Activated CD4-positive, alpha-beta memory T cell treated with anti-CD3 and anti-CD28 coated beads, Interleukin-2, amount 10 ng/mL, durations not matched to agents 7 days and 5 days (primary cell): ENCODE measurements around the gene CLN6. TPM values are rescaled to one million over a fixed set of nuclear protein-coding genes. Genes with fewer than 3 reads are reported as not detected.
A peak's percentile ranks its signal among the peaks of the same experiment; 100 is the strongest.

Experiments
- CTCF ChIA-PET: fragments of 350-600 bp; sonication (Branson Sonifier 250); formaldehyde crosslinking; loops from one replicate; lab custom pipeline; 2021; ENCODE audit warnings: antibody characterized with exemption, inconsistent platforms; lab: Charles Lee
- POLR2A ChIA-PET: fragments of 350-600 bp; sonication (Branson Sonifier 250); formaldehyde crosslinking; loops from one replicate; lab custom pipeline; 2021; ENCODE audit warnings: antibody characterized with exemption; lab: Charles Lee
- DNase-seq: peaks from one replicate; pipeline ENCODE4 v3.0.0-alpha.2; 2020
- H3K27ac Mint-ChIP-seq: one replicate; pipeline ENCODE4 v1.8.0; 2021; ENCODE audit warnings: mild to moderate bottlenecking, mixed read lengths
- H3K27me3 Mint-ChIP-seq: one replicate; pipeline ENCODE4 v1.8.0; 2021; ENCODE audit warnings: mixed read lengths
- H3K36me3 Mint-ChIP-seq: one replicate; pipeline ENCODE4 v1.8.0; 2021; ENCODE audit warnings: low read depth, mixed read lengths
- H3K4me1 Mint-ChIP-seq: one replicate; pipeline ENCODE4 v1.8.0; 2021; ENCODE audit warnings: mixed read lengths
- H3K4me3 Mint-ChIP-seq: one replicate; pipeline ENCODE4 v1.8.0; 2021; ENCODE audit warnings: mild to moderate bottlenecking, mixed read lengths
- H3K9me3 Mint-ChIP-seq: one replicate; pipeline ENCODE4 v1.8.0; 2021; ENCODE audit warnings: mixed read lengths
- total RNA-seq, 2 experiments: library from RNA; stranded (reverse); gene quantifications; one replicate each; pipeline ENCODE4 v1.2.3, GENCODE V29; 2021

CLN6 gene
- total RNA-seq, 2 experiments from 2014 or later = 40.0 to 41.3 TPM

GRCh38 chr15:68268405-68268804 is 38.9 kb upstream of the CLN6 start:
- Mint-ChIP-seq H3K27me3 (peaks cover 31% of the 10 kb centered on the region), H3K4me3 (no peak overlapping the region), H3K4me1 (no peaks in the 10 kb centered on the region), H3K9me3 (no peaks in the 10 kb centered on the region), H3K36me3 (no peaks in the 10 kb centered on the region), H3K27ac (no peak overlapping the region)
- CTCF ChIA-PET = interaction anchor here (1.3 kb wide), 1 partner anchor 16 kb away, joined by 4 read pairs; no protein-coding TSS in a partner anchor
- DNase-seq = no peak
- POLR2A ChIA-PET = interaction anchor here (0.9 to 1.0 kb wide), 2 partner anchors 9 to 11 kb away, joined by 4 to 5 read pairs; partner anchors contain the start of gene FEM1B

DNA sequence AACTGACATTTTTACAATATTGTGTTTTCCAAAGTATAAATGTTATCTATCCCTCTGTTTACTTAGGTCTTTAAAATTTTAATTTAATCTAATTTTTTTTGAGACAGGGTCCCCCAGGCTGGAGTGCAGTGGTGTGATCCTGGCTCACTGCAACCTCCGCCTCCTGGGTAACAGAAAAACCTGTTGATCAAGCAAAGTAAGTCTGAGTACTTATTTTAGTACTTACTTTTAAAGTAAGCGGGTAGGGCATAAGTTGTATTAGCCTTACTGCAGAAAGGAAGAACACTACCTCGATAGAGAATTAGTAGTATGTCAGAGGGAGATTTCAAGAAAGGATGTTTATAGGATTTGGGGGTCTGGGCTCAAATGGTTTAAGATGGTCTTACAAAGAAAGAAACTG is 36.1 kb upstream of the CLN6 start:
- H3K27ac Mint-ChIP-seq = no peak overlapping the region
- no peaks in the 10 kb centered on the region for H3K36me3 Mint-ChIP-seq
- H3K9me3 Mint-ChIP-seq = no peaks in the 10 kb centered on the region
- no peak overlapping the region for H3K4me3 Mint-ChIP-seq
- POLR2A ChIA-PET = interaction anchor here (1.9 kb wide), 1 partner anchor 36 kb away, joined by 6 read pairs; the partner anchor contains the start of gene CLN6
- peaks cover 40% of the 10 kb centered on the region for H3K27me3 Mint-ChIP-seq
- CTCF ChIA-PET = no interaction called here
- DNase-seq = no peak
- no peaks in the 10 kb centered on the region for H3K4me1 Mint-ChIP-seq

- H3K9me3 Mint-ChIP-seq = no peaks in the 10 kb centered on the region
- H3K27ac Mint-ChIP-seq = no peak overlapping the region
- ChIA-PET CTCF (interaction anchor here (0.6 kb wide), 1 partner anchor 425 kb away, joined by 3 read pairs; no protein-coding TSS in a partner anchor), POLR2A (interaction anchor here (1.4 to 1.9 kb wide), 2 partner anchors 12 to 36 kb away, joined by 3 to 6 read pairs; partner anchors contain the start of genes CLN6 and FEM1B)
- no peak for DNase-seq
- no peak overlapping the region for H3K4me3 Mint-ChIP-seq
- peaks cover 40% of the 10 kb centered on the region for H3K27me3 Mint-ChIP-seq
- H3K4me1 Mint-ChIP-seq = no peaks in the 10 kb centered on the region
- H3K36me3 Mint-ChIP-seq = no peaks in the 10 kb centered on the region
Measured at GRCh38 chr15:68265081-68265480, 35.6 kb upstream of the CLN6 start.

DNA sequence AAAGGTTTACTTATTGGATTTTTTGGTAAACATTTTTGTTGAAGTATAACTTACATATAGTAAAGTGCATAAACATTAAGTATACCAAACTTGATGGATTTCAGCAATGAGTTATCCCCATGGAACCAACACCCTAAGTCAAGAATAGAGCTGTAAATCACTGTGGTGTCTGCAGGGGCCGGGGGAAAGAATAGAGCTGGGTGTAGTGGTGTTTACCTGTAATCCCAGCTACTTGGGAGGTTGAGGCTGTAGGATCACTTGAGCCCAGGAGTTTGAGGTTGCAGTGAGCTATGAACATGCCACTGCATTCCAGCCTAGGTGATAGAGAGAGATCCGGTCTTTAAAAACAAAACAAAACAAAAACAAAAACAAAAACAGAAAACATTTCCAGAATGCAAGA is 34.8 kb upstream of the CLN6 start:
- CTCF ChIA-PET = interaction anchor here (1.8 kb wide), 1 partner anchor 11 kb away, joined by 8 read pairs; no protein-coding TSS in a partner anchor
- H3K4me1 Mint-ChIP-seq = no peaks in the 10 kb centered on the region
- no peak overlapping the region for H3K27ac Mint-ChIP-seq
- no peak for DNase-seq
- no peak overlapping the region for H3K4me3 Mint-ChIP-seq
- peaks cover 40% of the 10 kb centered on the region for H3K27me3 Mint-ChIP-seq
- no peaks in the 10 kb centered on the region for H3K36me3 Mint-ChIP-seq
- no peaks in the 10 kb centered on the region for H3K9me3 Mint-ChIP-seq
- POLR2A ChIA-PET = interaction anchor here (1.4 to 1.9 kb wide), 2 partner anchors 13 to 35 kb away, joined by 3 to 6 read pairs; partner anchors contain the start of genes CLN6 and FEM1B

- Mint-ChIP-seq H3K4me3 (no peak overlapping the region), H3K27ac (no peak overlapping the region), H3K36me3 (no peaks in the 10 kb centered on the region), H3K27me3 (peaks cover 31% of the 10 kb centered on the region), H3K9me3 (no peaks in the 10 kb centered on the region), H3K4me1 (no peaks in the 10 kb centered on the region)
- ChIA-PET CTCF (interaction anchor here (1.4 to 1.8 kb wide), 2 partner anchors 10 kb away, joined by 7 to 8 read pairs; no protein-coding TSS in a partner anchor), POLR2A (interaction anchor here (1.3 kb wide), 1 partner anchor 14 kb away, joined by 3 read pairs; the partner anchor contains the start of gene FEM1B)
- DNase-seq = no peak
Measured at GRCh38 chr15:68262514-68263356, 33.2 kb upstream of the CLN6 start.

DNA sequence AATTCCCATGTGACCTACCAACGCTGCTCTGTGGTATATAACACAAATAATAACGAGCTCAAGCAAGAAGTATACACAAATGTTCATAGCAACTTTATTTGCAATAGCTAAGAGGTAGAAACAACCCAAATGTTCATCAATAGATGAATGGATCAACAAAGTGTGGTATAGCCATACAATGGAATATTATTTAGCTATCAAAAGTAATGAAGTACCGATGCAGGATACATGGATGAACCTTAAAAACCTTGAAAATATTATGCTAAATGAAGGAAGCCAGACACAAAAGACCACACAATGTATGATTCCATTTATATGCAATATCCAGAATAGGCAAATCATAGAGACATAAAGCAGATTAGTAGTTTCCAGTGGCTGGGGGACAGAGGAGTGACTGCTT is 32.5 kb upstream of the CLN6 start:
- Mint-ChIP-seq H3K27me3 (peaks cover 28% of the 10 kb centered on the region), H3K9me3 (no peaks in the 10 kb centered on the region), H3K27ac (no peak overlapping the region), H3K4me3 (no peak overlapping the region), H3K36me3 (no peaks in the 10 kb centered on the region), H3K4me1 (peaks cover 2% of the 10 kb centered on the region)
- ChIA-PET CTCF (interaction anchor here (1.4 kb wide), 1 partner anchor 9 kb away, joined by 7 read pairs; no protein-coding TSS in a partner anchor), POLR2A (interaction anchor here (1.3 kb wide), 1 partner anchor 15 kb away, joined by 3 read pairs; the partner anchor contains the start of gene FEM1B)
- no peak for DNase-seq

DNA sequence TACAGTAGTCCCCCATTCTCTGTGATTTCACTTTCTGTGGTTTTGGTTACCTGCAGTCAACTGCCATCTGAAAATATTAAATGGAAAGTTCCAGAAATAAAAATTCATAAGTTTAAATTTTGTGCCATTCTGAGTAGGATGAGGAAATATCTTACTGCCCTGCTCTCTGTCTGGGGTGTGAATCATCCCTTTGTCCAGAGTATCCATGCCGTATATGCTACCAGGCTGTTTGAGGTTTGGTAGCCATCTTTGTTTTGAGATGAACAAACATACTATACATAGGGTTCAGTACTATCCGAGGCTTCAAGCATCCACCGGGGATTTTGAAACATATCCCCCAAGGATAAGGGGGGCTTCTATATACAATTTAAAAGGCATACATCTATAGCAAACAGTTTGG is 31.7 kb upstream of the CLN6 start:
- no peak overlapping the region for H3K27ac Mint-ChIP-seq
- POLR2A ChIA-PET = interaction anchor here (3.0 kb wide), 1 partner anchor 16 kb away, joined by 13 read pairs; the partner anchor contains the start of gene FEM1B
- CTCF ChIA-PET = interaction anchor here (1.4 kb wide), 1 partner anchor 8 kb away, joined by 7 read pairs; no protein-coding TSS in a partner anchor
- H3K9me3 Mint-ChIP-seq = no peaks in the 10 kb centered on the region
- peaks cover 28% of the 10 kb centered on the region for H3K27me3 Mint-ChIP-seq
- no peak for DNase-seq
- no peak overlapping the region for H3K4me3 Mint-ChIP-seq
- H3K36me3 Mint-ChIP-seq = no peaks in the 10 kb centered on the region
- peaks cover 5% of the 10 kb centered on the region for H3K4me1 Mint-ChIP-seq

GRCh38 chr15:68259883-68260282 is 30.4 kb upstream of the CLN6 start:
- no peak for DNase-seq
- Mint-ChIP-seq H3K36me3 (no peaks in the 10 kb centered on the region), H3K27me3 (peaks cover 31% of the 10 kb centered on the region), H3K27ac (no peak overlapping the region), H3K9me3 (no peaks in the 10 kb centered on the region), H3K4me3 (no peak overlapping the region), H3K4me1 (peaks cover 5% of the 10 kb centered on the region)
- ChIA-PET CTCF (interaction anchor here (0.7 kb wide), 1 partner anchor 125 kb away, joined by 3 read pairs; no protein-coding TSS in a partner anchor), POLR2A (interaction anchor here (3.0 kb wide), 1 partner anchor 18 kb away, joined by 13 read pairs; the partner anchor contains the start of gene FEM1B)

GRCh38 chr15:68258692-68259091 is 29.2 kb upstream of the CLN6 start:
- Mint-ChIP-seq H3K27me3 (peaks cover 20% of the 10 kb centered on the region), H3K9me3 (no peaks in the 10 kb centered on the region), H3K36me3 (no peaks in the 10 kb centered on the region), H3K27ac (no peak overlapping the region), H3K4me3 (no peak overlapping the region), H3K4me1 (peaks cover 5% of the 10 kb centered on the region)
- DNase-seq = no peak
- CTCF ChIA-PET = no interaction called here
- POLR2A ChIA-PET = interaction anchor here (3.0 kb wide), 1 partner anchor 19 kb away, joined by 13 read pairs; the partner anchor contains the start of gene FEM1B

DNA sequence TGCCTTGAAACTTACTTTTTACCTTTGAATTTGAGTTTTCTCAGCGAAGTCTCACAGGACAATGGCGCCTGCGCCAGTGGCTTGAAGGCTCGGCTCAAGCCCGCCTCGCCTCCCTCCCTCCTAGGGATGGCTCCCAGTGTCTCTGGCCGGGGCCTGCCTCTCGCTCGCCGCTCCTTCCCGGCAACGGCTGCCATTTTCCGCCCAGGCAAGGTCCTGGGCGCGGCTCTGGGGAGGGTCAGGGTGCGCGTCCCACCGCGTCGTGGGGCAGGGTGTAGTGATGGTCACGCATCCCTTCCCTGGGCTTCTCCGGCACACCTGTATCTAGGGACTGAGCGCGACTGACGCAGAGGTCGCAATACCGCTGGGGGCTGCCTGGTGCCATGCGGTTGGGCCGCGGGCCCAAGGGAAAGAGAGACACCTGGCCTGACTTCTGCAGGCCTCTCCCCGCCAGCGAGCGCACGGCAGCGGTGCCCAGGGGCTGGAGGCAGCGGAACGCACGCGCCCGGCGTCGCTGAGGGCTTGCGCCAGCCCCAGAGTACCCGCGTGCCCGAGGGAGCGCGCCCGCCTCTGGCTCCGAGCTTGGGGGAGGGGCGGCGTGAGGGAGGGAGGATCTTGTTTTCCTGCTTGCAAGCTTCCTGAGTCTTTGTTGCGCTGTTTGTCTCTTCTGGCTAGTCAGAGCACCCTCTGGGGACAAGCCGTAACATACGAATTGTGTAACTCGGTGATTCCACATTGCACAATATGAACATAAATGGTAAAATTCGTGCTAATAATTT is 27.3 kb upstream of the CLN6 start:
- peaks cover 5% of the 10 kb centered on the region for H3K4me1 Mint-ChIP-seq
- ChIA-PET POLR2A (interaction anchor here (1.0 to 1.7 kb wide), 2 partner anchors 21 to 28 kb away, joined by 9 to 12 read pairs; partner anchors contain the start of genes CLN6 and FEM1B), CTCF (no interaction called here)
- peaks cover 11% of the 10 kb centered on the region for H3K27me3 Mint-ChIP-seq
- H3K36me3 Mint-ChIP-seq = no peaks in the 10 kb centered on the region
- H3K4me3 Mint-ChIP-seq = peak overlapping the region; percentile 58
- peak; percentile 69 for DNase-seq
- H3K27ac Mint-ChIP-seq = no peak overlapping the region
- H3K9me3 Mint-ChIP-seq = no peaks in the 10 kb centered on the region

DNA sequence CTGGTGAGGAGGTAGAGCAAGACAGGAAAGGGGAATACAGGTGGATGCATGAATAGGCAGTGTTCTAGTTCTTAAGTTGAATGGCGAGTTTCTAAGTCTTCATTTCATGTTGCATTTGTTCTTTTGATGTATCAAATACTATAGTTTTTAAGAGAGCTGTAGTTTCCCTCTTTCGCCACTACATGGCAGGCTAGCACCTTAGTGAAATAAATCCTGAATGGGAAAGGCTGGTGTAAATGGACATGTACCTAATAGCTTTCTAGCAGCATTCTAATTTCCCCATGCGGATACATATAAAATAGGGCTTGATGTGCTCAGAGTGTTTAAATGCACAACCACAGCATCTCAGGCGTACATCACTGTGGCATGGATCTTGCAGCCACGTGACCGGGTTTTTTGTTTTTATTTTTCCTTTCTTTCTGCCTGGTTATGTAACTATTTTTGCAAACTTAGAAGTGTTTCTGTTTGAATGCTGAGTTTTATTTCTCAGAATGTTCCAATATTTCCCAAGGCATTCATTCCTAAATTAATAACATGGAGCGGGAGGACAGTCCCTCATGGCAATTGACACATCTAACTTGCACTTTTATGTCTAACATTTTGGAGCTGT is 23.5 kb upstream of the CLN6 start:
- Mint-ChIP-seq H3K27ac (no peak overlapping the region), H3K9me3 (no peaks in the 10 kb centered on the region), H3K4me3 (no peak overlapping the region), H3K27me3 (peaks cover 22% of the 10 kb centered on the region), H3K36me3 (no peaks in the 10 kb centered on the region), H3K4me1 (peaks cover 5% of the 10 kb centered on the region)
- CTCF ChIA-PET = interaction anchor here (0.5 to 2.5 kb wide), 30 partner anchors 9 to 307 kb away, joined by 3 to 37 read pairs (median 4); partner anchors contain the start of genes CLN6 and FEM1B
- POLR2A ChIA-PET = interaction anchor here (1.3 to 1.8 kb wide), 2 partner anchors 23 to 25 kb away, joined by 5 to 9 read pairs; partner anchors contain the start of genes CLN6 and FEM1B
- peak; percentile 38 for DNase-seq
